K562 (cell line): ENCODE results near the gene PLCB3. TPM values are rescaled to one million over a fixed set of nuclear protein-coding genes. Genes with fewer than 3 reads are reported as not detected.

Experiments used
- HNRNPH1 ChIP-seq: fragments of 200-400 bp; formaldehyde crosslinking; optimal IDR thresholded peaks from 2 replicates; pipeline ENCODE3; 2017; ENCODE audit warnings: low read depth, mild to moderate bottlenecking, low read length, moderate library complexity
- JUNB ChIP-seq: fragments of 450-650 bp; formaldehyde crosslinking; conservative IDR thresholded peaks from 2 replicates; pipeline ENCODE4 v1.4.0; 2020; ENCODE audit warnings: mild to moderate bottlenecking
- JUND ChIP-seq, 2 experiments: IDR thresholded peaks; 2 replicates in 1 of 2; 3 replicates in 1 of 2; pipeline ENCODE4 v1.6.1; 2011; ENCODE audit warnings: borderline replicate concordance in 2 of 2, low read depth in 2 of 2, low read length in 2 of 2, improper control_type of control experiment in 1 of 2, missing biosample characterization in 1 of 2, missing genetic modification characterization in 1 of 2, missing genetic modification reagents in 1 of 2
- KLF10 ChIP-seq: fragments of 250-450 bp; sonication (Bioruptor Pico); IDR thresholded peaks from 2 replicates; pipeline ENCODE4 v1.6.1; 2021; ENCODE audit warnings: matching md5 sums
- POLR2G ChIP-seq: fragments of 200-400 bp; formaldehyde crosslinking; IDR thresholded peaks from 2 replicates; pipeline ENCODE4 v1.6.1; 2017; ENCODE audit warnings: low read depth, mild to moderate bottlenecking, antibody characterized with exemption, low read length, moderate library complexity
- RBFOX2 ChIP-seq: fragments of 200-400 bp; formaldehyde crosslinking; IDR thresholded peaks from 2 replicates; pipeline ENCODE4 v1.6.1; 2017; ENCODE audit warnings: low read depth, mild to moderate bottlenecking, low read length, moderate library complexity
- REST ChIP-seq, 2 experiments: fragments of 450-650 bp; formaldehyde crosslinking in 1 of 2; IDR thresholded peaks; 2 replicates each; pipeline versions ENCODE4 v1.4.0 to v1.6.1; 2014 to 2020; ENCODE audit warnings: mild to moderate bottlenecking in 2 of 2, borderline replicate concordance in 1 of 2, low read depth in 1 of 2
- SIN3A ChIP-seq, 2 experiments: fragments of 150-350 bp in 1 of 2; IDR thresholded peaks; 2 replicates each; pipeline ENCODE4 v1.6.1; 2011 to 2016; ENCODE audit warnings: borderline replicate concordance in 2 of 2, low read depth in 2 of 2, low read length in 2 of 2, mild to moderate bottlenecking in 2 of 2, moderate library complexity in 2 of 2; ENCODE audit not compliant: control insufficient read depth in 1 of 2
- SIN3B ChIP-seq: fragments of 450-650 bp; IDR thresholded peaks from 2 replicates; pipeline ENCODE4 v1.6.1; 2017; ENCODE audit warnings: low read depth, mild to moderate bottlenecking, moderate library complexity
- ZNF263 ChIP-seq: sonication (generic); formaldehyde crosslinking; IDR thresholded peaks from 2 replicates; pipeline ENCODE4 v1.8.0; 2022; ENCODE audit warnings: mild to moderate bottlenecking, missing genetic modification reagents, borderline replicate concordance
- ZNF511 ChIP-seq: sonication (generic); formaldehyde crosslinking; IDR thresholded peaks from 2 replicates; pipeline ENCODE4 v1.8.0; 2022; ENCODE audit warnings: mild to moderate bottlenecking, missing genetic modification reagents
- polyA plus RNA-seq, 8 experiments: library from polyadenylated mRNA; depleted of rRNA in 4 of 8; stranded (reverse) in 5 of 8; unstranded in 3 of 8; fragments of >200 nt; fragmentation: Nextera tagmentation in 2 of 8; fragmentation: Illumina TruSeq in 1 of 8; extraction: Ambion mirVana in 2 of 8; extraction: Trizol in 1 of 8; gene quantifications; 2 replicates each; pipeline versions ENCODE4 v1.2.1 to v1.2.3, GENCODE V29; 2011 to 2014; ENCODE audit warnings: inconsistent platforms in 1 of 8, missing spikeins in 1 of 8
- total RNA-seq, 7 experiments: library from RNA; depleted of rRNA in 6 of 7; stranded (reverse); fragments of >200 nt in 6 of 7; fragmentation: Illumina TruSeq in 2 of 7; extraction: Trizol in 2 of 7; gene quantifications; 2 replicates each; pipeline versions ENCODE4 v1.2.1 to v1.2.3, GENCODE V29; 2011 to 2021; ENCODE audit warnings: low replicate concordance in 1 of 7
- TF ChIP-seq, protein P1 (sequence below): fragments of 200-800 bp; sonication (Bioruptor generic); IDR thresholded peaks from 2 replicates; pipeline ENCODE4 v1.6.1; 2016; ENCODE audit warnings: missing genetic modification characterization, missing compliant biosample characterization

PLCB3 gene
- total and polyA plus RNA-seq, 9 of the 15 experiments (the other 6 are each of a cell fraction or from before 2014, with no cell fraction given) = 0.31 to 44.8 (median 14.6) TPM

- TF ChIP-seq JUND (IDR thresholded peaks at IDR 0.05; ENCODE audit: borderline replicate concordance, low read depth, low read length) (peak; percentile 73), JUND (tag; IDR thresholded peaks at IDR 0.05; ENCODE audit: borderline replicate concordance, low read depth, low read length) (peak; percentile 27; the same call in 1 of the 3 replicates), JUNB (no peak), SIN3B (no peak), ZNF511 (CRISPR knock-in tag) (no peak), RBFOX2 (no peak; the same call in 1 of the 2 replicates), REST (IDR thresholded peaks at IDR 0.05; ENCODE audit: borderline replicate concordance) (peak; percentile 86), REST (CRISPR knock-in tag; IDR thresholded peaks at IDR 0.05; ENCODE audit: low read depth) (no peak), POLR2G (no peak), KLF10 (CRISPR knock-in tag) (no peak), HNRNPH1 (no peak), ZNF263 (CRISPR knock-in tag) (no peak; the same call in 1 of the 2 replicates), SIN3A (IDR thresholded peaks at IDR 0.05; ENCODE audit: borderline replicate concordance in 2 of 2, control insufficient read depth in 1 of 2, low read depth in 2 of 2, low read length in 2 of 2) (peak in 1 of 2 experiments; percentile 69; a peak in 1 of 4 replicates)
- TF ChIP-seq, protein P1, sequence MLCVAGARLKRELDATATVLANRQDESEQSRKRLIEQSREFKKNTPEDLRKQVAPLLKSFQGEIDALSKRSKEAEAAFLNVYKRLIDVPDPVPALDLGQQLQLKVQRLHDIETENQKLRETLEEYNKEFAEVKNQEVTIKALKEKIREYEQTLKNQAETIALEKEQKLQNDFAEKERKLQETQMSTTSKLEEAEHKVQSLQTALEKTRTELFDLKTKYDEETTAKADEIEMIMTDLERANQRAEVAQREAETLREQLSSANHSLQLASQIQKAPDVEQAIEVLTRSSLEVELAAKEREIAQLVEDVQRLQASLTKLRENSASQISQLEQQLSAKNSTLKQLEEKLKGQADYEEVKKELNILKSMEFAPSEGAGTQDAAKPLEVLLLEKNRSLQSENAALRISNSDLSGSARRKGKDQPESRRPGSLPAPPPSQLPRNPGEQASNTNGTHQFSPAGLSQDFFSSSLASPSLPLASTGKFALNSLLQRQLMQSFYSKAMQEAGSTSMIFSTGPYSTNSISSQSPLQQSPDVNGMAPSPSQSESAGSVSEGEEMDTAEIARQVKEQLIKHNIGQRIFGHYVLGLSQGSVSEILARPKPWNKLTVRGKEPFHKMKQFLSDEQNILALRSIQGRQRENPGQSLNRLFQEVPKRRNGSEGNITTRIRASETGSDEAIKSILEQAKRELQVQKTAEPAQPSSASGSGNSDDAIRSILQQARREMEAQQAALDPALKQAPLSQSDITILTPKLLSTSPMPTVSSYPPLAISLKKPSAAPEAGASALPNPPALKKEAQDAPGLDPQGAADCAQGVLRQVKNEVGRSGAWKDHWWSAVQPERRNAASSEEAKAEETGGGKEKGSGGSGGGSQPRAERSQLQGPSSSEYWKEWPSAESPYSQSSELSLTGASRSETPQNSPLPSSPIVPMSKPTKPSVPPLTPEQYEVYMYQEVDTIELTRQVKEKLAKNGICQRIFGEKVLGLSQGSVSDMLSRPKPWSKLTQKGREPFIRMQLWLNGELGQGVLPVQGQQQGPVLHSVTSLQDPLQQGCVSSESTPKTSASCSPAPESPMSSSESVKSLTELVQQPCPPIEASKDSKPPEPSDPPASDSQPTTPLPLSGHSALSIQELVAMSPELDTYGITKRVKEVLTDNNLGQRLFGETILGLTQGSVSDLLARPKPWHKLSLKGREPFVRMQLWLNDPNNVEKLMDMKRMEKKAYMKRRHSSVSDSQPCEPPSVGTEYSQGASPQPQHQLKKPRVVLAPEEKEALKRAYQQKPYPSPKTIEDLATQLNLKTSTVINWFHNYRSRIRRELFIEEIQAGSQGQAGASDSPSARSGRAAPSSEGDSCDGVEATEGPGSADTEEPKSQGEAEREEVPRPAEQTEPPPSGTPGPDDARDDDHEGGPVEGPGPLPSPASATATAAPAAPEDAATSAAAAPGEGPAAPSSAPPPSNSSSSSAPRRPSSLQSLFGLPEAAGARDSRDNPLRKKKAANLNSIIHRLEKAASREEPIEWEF (CRISPR knock-in tag) = no peak
Observed at GRCh38 chr11:64204464-64204989, 46.8 kb upstream of the PLCB3 start (continued).
